NCI-H2107 treated with DMSO at 0.1 percent for 48 hours (cell line): ENCODE measurements around the gene DSG3.

Experiments
- DNase-seq: peaks from one replicate; lab custom pipeline; 2025; ENCODE audit not compliant: unreplicated experiment; lab: John Stamatoyannopoulos, UW

The DSG3 gene, protein sequence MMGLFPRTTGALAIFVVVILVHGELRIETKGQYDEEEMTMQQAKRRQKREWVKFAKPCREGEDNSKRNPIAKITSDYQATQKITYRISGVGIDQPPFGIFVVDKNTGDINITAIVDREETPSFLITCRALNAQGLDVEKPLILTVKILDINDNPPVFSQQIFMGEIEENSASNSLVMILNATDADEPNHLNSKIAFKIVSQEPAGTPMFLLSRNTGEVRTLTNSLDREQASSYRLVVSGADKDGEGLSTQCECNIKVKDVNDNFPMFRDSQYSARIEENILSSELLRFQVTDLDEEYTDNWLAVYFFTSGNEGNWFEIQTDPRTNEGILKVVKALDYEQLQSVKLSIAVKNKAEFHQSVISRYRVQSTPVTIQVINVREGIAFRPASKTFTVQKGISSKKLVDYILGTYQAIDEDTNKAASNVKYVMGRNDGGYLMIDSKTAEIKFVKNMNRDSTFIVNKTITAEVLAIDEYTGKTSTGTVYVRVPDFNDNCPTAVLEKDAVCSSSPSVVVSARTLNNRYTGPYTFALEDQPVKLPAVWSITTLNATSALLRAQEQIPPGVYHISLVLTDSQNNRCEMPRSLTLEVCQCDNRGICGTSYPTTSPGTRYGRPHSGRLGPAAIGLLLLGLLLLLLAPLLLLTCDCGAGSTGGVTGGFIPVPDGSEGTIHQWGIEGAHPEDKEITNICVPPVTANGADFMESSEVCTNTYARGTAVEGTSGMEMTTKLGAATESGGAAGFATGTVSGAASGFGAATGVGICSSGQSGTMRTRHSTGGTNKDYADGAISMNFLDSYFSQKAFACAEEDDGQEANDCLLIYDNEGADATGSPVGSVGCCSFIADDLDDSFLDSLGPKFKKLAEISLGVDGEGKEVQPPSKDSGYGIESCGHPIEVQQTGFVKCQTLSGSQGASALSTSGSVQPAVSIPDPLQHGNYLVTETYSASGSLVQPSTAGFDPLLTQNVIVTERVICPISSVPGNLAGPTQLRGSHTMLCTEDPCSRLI

DNA sequence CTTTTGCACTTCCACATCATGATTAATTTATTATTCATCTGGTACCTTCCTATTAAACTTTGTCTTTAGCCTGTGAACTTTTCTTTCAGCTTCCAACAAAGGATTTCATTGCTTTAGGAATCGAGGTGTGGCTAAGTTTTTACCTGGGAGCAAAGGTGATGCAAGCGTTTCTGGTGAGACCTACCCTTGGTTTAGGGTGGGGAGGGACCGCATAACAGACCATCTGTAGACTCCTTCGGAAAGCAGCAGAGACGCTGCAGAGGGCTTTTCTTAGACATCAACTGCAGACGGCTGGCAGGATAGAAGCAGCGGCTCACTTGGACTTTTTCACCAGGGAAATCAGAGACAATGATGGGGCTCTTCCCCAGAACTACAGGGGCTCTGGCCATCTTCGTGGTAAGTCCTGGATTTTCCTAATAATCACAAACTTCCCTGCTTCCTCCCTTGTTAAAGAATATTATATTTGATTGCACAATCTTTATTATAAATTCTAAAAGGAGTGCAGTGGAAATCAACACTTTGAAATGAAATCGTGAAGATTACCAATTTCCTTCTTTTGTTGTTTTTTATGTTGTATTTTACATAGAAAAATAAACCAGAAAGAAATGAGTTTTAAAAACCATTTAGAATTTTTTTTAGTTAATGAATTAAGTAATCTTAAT, at the start of gene DSG3:
DSG3 (plus strand) TSS at position 212 of the 662 bp plus-strand sequence; CDS start at position 349, 137 bp downstream.
- DNase-seq = no peak

DNA sequence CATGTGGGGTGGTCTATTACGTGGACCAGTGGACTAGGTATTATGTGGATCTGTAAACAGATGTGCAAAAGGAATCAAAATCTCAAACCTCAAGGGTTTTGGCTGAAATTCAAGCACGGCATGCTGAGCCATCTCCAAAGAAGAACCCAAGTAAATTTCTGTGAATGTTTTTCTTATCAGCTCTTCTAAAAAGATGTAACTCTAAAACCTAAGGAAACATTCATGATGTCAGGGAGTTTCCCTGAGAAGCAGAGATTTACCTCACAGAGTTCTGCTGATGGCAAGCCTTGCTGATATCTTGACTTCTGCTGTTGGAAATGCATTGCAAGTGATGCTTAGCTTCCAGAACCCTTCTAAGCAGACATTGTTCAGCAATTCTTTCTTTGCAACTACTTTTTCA, 49.4 kb upstream of the DSG3 start:
- no peak for DNase-seq

DNA sequence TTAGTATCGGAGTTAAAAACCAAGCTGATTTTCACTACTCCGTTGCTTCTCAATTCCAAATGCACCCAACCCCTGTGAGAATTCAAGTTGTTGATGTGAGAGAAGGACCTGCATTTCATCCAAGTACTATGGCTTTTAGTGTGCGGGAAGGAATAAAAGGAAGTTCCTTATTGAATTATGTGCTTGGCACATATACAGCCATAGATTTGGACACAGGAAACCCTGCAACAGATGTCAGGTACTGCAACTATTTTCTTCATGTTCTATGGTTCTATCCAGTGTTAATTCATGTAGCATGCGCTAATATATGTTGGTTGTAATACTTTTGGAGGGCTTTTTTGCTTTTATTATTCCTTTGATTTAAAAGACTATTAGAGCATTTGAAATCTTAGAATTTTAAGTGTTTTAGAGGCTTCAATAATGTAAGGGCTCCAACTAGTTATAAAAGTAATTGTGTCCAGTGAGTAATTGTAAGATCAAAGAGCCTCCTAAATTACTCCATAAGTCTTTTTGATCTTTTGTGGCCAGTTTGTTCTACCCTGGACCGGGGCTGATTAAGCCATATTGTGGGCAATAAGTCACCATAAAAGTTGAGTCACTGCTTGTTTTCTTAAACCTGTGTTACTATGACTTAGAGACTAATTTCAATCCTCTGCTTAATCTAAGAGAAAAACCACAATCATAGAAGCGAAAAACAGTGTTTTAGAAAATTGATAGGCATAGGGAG, 48.1 kb upstream of the DSG3 start:
- DNase-seq = no peak

DNA sequence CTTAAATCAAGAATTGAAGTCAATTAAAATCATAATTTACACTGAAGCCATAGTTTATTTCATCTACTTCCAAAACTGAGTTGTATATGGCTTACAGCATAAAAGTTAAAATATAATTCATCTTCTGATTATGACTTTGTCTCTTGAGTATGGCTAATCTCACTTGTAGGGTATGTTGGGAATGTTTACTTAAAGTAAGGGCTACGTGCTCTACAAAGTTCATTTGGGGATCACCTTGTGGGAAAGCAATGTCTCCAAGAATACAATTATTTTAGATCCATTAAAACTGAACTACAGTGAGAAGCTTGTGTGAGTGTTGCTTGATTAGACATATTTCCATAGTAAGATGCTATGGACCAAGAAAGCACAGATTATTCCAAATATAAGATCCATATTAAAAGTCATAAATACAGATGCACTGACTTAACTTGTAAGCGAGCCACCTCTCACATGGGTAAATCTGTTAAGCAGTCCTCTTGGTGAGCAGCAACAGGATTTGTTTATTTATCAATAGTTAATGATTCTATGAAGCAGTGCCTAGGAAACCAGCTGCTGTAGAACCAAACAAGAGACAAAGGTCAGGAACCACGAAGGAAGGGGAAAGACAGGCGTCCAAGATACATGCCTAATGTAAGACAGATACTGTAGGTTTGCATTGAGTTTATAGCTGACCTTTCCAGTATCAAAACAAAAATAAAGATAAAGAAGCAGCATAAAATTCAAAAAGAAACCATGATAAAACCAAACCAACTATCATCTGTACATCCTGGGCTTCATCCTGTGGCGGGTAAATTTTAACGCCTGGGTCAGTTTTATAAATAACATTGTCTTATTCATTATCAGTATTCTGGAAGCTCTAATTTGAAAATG, 46.1 kb upstream of the DSG3 start:
- no peak for DNase-seq

DNA sequence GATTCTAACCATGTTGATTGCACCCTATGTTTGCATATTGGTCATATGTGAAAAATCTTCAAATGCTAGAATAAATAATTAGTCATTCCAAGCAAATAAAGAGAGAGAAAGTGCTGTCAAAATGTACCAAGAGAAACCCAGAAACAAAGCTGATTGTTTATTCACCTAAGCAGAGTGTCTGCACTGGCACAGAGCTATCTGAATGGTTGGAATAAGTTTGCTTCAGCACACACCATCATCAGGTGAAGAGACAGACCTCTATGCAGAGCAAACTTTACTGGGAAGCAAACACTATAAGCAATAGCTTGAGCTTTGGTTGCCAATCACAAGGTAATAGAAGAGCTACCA, 45.5 kb upstream of the DSG3 start:
- DNase-seq = no peak

DNA sequence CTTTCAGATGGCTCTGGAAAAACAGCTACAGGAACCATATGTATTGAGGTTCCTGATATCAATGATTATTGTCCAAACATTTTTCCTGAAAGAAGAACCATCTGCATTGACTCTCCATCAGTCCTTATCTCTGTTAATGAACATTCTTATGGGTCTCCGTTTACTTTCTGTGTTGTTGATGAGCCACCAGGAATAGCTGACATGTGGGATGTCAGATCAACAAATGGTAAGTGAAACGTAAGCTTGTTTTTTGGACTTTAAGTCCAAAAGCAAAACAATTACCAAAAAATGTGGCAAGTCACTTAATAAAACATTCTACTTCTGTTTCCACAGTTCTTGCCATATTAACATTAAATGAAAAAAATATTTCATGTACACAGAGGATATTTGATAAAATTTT, 44.1 kb upstream of the DSG3 start:
- no peak for DNase-seq

DNA sequence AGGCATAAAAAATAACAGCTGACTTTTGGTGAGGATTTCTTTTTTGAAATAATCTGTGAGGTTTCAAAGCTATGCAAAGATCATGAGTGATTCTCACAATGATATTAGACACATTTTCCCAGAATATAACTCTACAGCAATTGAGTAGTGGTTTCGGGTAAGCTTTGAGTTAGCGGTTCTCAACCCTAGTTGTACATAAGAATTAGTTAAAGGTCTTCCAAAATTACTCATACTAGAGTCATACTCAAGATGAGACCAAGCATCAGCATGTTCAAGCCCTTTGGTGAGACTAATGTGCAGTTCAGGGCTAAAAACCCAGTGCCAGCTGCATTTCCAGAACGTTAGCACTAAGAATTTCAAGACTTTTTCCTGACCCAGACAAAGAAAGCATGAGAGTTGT, 39.9 kb upstream of the DSG3 start:
- DNase-seq = no peak

DNA sequence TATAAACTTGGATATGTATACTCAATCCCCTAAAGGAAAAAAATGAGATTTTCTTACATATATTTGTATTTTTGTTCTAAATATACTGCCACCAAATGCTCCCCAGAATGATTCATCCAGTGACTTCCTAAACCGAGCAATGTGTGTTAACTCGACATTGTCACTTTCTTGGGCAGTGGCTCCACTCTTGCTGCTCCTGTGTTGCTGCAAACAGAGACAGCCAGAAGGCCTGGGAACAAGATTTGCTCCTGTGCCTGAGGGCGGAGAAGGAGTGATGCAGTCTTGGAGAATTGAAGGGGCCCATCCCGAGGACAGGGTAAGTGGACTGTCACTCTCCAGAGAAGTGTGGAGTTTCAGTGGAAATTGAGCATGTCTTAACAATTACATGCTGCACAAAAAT, 38.3 kb upstream of the DSG3 start:
- no peak for DNase-seq

DNA sequence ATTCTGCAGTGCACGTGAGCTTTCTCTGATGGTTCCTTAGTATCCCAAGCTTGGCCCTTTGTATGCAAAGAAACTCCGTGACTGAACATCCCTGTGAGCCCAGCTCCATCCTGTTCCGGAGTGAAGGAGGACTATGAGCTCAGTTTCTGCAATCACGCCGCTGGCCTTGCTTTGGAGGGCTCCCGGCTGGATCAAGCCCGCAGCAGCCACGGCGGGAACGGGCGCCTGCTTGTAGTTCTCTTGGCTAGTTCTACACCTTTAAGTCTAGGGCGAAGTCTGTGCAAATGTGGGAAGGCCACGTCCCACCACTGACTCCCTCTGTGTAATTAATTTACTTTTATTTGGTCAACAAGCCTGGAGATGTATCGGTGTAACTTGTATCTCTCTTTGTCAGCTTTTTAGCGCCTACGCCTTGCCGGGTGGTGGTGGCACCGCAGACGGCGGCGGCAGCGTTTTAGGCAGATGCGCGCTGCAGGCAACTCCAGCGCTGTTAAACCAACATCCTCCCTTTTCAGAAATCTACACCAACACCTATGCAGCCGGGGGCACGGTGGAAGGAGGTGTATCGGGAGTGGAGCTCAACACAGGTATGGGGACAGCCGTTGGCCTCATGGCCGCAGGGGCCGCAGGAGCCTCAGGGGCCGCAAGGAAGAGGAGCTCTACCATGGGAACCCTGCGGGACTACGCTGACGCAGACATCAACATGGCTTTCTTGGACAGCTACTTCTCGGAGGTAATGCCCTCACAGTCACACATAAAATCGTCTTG, 36.6 kb upstream of the DSG3 start:
- DNase-seq = no peak

DNA sequence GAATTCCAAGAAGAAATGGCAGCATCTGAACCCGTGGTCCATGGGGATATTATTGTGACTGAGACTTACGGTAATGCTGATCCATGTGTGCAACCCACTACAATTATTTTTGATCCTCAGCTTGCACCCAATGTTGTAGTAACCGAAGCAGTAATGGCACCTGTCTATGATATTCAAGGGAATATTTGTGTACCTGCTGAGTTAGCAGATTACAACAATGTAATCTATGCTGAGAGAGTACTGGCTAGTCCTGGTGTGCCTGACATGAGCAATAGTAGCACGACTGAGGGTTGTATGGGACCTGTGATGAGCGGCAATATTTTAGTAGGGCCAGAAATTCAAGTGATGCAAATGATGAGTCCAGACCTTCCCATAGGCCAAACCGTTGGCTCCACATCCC, 34.4 kb upstream of the DSG3 start:
- no peak for DNase-seq

DNA sequence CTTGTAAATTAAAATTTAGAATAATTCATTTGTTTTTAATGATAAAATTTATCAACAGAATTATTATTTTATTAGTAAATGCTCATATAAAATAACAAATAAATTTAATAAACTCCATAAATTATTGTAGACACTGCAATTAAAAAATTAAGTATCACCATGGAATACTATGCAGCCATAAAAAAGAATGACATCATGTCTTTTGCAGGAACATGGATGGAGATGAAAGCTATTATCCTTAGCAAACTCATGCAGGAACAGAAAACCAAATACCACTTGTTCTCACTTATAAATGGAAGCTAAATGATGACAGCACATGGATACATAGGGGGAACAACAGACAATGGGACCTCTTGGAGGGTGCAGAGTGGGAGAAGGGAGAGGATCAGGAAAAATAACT, 29.7 kb upstream of the DSG3 start:
- no peak for DNase-seq

DNA sequence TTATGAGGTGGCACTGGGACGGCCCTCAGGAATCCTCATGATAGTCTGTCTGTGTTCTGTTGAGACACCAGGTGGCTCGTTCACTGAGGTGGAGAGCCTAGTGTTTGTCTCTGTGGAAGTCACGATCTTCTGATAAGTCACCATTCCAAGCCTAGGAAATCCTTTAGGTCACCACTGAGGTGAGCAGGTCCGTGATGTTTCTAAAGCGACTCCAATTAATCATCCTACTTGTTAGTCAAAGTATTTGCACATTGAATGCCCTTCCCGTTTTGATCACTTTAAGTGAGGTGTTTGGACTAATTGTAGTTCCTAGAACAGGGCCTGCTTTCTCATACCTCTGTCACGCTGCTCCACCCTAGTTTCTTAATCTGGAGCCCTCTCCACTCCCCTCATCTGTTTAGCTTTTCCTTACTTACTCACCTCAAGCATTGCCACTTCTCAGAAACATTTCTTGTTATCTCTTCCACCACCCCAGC, 28.0 kb upstream of the DSG3 start:
- no peak for DNase-seq

DNA sequence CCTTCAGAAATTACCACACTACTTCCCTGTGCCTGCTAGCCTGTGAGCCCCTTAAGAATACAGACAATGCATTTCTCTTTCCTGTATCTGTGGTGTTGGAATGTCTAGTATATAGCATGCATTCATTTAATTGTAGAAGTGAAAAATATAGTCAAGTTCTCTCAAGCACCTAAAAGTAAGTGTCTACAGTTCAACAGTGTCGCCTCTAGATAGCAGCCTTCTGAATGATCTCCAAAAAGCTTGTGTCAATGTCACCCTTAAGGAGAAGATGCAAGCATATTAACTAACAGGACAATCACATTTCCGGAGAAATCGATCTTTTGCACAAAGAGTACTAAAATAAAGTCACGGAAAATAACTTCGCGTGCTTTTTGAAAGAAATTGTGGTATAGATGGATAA, 27.5 kb upstream of the DSG3 start:
- no peak for DNase-seq

DNA sequence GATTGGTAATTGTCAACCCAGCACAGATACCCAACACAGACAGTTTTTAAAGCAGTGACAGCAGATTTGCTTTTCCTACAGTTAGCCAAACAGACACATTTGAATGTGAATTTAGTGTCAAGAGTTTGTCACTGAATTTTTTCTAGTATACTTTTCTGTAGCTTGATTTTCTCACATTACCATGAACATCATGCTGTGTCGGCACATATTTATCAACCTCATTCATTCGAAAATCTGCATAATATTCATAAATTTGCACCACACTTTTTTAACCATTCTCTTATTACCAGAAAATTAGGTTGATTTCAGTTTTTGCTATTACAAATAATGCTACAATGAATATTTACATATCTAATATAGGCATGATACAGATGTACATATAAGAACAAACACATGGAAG, 27.0 kb upstream of the DSG3 start:
- no peak for DNase-seq

DNA sequence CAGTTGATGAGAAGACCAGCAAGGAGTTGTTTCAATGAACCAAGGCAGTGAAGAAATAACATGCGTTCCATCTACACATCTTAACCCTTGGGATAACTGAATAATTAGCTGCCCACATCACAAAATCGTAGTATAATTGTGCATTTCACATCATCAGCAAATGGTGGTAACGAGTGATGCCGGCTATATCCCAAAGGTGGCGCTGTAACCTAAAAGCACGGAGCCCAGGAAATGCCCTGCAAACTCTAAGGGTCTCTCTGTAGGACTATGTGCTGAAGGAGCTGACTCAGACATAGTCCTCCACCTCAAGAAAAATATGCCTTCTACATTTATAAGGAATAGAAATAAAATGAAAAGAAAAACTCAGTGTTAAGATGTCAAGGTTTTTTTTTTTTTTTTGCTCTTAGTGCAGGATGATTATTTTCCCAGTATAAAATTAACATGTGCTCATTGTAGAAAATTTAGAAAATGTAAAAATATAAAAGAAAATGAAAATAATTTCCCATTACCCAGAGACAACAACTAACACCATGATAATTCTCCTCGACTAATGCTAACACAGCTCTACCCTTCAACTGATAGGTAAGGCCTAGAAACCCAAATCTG, 23.1 kb upstream of the DSG3 start:
- DNase-seq = no peak

DNA sequence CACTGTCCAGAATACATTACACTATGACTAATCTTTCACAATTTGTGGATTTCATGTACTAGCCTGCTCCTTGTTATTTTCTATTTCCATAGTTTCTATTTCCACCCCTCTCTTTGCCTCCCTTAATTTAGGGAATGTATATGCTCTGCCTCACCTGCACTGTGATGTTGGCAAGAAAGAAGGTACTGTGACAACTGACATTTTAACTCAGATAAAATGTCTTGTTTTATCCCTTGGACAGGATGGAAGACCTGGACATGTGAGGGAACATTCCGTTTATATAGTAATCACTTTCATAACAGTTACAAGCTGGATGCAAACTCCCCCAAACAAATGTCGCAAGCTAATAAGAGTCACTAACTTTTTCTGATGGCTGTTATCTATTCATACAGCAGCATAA, 21.5 kb upstream of the DSG3 start:
- no peak for DNase-seq

DNA sequence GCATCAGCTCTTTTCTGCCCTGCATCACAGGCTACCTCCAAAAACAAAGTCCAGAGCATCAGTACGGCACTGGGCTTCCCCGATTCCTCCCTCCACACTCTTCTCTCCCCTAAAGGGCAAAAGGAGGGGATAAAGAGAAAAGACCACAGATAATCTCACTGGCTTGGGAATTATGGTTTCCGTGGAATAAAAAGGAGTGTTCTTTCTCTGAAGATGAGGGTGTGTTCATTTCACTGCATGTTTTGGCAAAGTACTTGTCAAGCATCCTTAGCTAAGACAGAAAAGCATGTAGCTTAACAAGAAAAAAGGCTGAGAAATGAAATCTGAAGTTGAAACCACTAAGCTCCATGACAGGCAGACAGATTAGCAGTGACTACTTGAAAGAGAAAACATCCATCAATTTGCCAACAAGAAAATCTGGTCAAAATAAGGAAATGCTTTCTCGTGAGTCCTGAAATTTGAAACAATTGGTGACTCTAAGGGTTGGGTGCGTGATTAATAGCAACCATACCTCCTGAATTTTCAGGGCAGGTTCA, 20.6 kb upstream of the DSG3 start:
- no peak for DNase-seq

DNA sequence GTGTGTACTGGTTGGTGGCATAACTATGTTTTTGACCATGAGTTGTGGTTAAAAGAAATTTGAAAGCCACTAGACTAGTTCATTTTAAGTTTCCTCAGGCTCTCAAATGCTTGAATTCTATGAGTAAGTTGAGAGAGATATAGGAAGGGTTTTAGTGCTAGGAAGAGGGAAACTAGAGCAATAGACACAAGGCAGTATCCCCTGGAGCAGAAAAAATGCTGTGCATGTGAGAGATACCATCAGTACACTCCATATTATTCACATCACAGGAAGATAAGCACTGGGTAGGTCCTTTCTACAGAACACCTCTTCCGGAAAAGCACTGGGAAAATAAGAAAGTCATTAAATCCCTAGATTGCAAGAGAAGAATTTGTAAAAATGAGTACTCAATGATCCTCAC, 19.3 kb upstream of the DSG3 start:
- no peak for DNase-seq
